OCI-M2 (cell line): Measurements from ENCODE around the gene CISTR.

Experiments used
- DNase-seq: peaks from one replicate; lab custom pipeline; 2025; ENCODE audit not compliant: unreplicated experiment; lab: John Stamatoyannopoulos, UW

CISTR gene

DNA sequence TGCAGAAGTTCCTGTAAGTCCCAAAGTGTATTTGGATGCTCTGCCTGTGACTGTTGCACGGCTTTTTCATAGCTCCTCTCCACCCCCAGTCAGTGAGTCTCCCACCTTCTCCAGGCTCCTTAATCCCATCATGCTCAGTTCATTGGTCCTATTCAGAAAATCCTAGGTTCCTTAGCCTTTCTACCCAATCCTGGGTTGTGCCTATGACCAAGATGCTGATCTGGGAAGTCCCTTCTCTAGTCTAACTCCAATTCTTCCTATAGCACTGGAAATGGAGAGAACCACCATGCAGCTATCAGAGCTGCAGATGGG, 7.7 kb downstream of the CISTR start:
- DNase-seq: no peak

DNA sequence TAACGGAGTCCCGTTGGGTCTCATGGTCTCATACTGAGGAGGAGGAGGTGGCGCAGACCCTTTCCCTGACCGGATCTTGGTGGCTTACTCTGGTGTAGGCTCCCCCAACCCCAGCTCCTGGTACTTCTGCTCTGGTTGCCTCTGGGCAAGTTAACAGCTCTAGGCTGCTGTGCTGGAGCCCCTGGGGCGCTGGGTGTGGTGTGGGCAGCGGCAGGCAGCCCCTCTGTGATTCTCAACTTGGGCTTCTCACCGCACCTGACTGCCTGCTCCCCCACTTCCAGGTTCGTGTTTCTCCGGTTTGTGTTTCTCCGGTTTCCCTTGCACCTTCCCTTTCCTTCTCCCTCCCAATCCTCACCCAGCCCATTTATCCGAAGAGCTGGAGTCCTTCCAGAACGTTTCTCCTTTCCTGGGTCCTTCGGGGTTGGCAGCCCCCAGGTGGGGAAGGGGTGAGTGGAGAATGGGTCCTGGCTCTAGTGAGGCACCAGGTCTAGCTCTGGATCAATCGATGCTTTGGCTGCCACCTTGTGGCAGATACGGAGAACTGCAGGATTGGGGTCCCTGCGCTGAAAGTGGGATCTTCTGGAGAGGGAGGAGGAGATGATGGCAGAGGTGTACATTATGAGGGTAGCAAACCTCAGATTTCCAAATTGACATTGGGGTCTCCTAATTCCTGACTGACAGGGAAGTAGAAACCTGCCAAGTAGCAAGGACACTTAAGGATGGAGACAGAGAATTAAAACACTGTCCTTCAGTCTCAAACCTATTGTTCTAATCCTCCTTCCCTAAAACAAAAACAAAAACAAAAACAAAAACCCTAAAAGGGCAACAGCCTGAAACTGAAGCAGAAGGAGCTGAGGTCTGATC, 8.3 kb downstream of the CISTR start:
- DNase-seq: peak; percentile 43

DNA sequence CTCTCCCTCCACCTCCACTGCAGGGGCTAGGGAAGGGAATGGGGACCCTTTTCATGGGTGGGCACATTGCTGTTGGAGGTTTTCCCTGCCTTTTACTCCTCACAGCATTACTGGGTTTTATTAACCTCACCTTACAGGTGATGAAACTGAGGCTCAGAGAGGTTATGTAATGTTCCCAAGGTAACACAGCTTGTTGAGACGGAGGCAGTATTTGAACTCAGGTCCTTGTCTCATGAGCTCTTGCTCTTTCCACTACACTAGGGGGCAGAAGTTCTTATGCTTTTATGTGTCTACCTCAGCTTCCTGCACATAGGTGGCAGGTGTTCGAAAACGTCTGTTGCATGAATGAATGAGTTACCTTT, 11.7 kb downstream of the CISTR start:
- DNase-seq: no peak

DNA sequence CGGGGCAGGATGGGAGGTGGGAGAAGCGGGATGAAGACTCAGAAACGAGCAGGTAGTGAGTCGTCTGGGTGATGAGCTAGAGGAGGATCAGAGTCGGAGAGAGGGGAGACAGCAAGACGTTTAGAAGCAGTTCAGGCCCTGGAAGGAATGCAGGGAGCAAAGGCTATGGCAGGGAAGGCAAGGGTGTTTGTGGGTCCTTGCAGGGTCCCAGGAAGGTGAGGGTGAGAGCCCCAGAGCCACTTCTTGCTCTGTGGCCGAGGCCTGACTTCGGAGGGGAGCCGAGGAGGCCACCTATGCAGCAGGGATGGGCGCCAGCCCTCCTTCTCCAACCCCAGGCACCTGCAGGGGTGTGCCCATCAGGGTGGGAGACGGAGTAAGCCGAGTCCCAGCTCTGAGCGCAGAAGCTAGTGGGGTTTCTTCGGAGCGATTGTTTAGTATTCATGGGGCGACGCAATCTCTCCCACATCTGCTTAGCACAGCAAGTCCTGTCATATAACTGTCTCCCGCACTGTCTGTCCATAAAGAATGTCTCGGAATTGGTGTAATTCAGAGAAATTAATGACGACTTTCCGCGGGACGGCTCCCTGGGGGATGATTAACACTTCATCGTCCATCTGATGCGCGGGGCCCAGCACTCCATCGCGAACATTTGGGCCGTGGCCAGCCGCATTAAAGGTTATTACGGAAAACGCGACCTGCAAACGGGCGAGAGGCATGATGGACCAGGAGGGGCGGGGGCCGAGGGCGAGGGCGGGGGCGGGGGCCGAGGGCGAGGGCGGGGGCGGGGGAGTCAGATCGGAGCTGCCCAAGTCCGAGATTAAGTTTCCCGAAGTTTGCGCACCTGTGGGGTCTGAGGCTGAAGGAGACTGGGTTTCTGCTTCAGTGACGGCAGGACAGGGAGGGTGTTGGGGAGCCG, 12.3 kb downstream of the CISTR start:
- no peak for DNase-seq

DNA sequence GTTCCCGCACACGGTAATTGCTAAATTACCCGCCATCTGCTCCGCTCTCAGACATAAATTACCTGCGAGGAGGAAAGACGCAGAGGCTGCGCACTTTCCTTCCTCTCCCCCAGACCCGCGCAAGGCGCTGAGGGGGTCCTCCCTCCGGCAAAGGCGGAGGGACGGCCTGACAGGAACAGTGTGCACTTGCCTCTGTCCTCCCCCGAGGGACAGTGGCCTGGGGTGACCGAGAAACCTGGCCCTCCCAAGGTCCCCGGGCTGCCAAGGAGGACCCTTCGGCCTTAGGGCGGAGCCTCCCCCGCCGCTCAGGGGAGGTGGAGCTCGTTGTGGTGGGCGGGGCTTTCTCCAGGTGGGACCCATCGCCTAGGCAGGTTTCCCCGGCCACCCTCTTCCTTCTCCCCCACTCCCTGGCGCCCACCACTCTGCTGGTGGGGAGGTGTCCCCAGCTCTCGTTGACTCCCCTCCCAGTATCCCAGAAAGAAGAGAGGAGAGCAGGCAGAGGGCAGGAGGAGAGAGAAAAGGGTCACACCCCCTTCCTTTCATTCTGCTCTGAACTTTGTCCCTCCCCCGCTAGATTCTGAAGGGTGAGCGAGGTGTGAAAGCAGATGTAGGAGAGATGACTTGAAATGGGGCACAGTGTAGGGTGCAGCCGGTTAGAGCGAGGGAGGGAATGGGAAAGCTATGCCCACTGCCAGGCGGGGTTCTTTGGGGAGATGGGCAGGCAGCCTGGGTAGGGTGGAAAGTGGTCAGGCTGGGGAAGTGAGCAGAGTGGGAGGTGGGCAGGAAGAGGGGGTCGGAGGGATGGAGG, 13.2 kb downstream of the CISTR start:
- no peak for DNase-seq

DNA sequence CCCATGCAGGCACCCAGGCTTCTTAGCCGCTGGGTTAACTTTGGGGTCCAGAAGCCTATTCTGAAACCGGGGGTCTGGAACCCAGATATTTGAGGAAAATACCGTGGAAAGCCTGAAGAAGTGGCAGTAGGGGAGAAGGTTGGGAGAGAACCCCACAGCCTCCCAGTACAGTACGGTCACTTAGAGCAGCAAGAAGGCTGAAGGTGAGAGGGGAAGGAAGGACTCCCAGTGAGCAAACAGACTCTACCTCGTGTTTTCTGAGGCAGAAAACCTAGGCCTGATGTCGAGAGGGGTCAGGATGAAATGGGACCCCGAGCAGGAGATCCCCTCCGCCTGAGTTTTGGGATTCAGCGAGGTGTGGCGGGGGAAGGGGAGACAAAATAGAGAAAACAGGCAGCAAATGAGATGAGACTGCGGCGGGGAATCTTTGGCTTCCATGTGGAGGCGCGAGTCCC, 13.8 kb downstream of the CISTR start:
- no peak for DNase-seq

DNA sequence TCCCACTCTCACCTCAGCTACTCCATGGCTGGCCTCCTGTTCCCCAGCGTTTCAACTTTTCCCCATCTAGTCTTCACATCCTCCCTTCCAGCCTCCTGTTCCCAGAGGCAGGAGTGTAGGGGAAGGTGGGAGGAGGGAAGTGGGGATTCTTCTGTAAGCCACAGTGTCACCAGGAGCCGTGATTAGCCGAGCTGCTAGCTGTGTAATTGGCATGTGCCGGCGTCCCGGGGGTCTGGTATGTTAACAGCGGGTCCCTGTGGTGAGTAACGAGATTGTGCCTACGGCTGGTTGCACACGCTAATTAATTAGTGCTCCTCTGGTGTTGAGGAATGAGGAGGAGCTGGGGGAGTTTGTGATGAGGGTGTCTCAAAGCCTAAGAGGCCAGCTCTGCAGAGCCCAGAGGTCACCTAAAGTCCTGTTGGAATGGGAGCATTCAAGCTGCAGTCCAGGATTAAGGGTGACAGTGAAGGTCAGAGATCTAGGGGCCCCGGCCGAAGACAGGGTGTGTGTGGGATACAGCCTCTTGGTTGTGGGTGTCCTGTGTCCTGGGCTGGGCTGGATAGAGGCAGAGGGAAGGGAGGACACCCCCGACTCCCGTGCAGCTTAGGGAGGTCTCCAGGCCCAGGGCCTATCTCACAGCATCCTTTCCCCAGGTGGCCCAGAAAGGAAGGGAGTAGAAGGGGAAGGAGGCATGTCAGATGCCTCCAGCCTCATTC, 14.5 kb downstream of the CISTR start:
- no peak for DNase-seq

DNA sequence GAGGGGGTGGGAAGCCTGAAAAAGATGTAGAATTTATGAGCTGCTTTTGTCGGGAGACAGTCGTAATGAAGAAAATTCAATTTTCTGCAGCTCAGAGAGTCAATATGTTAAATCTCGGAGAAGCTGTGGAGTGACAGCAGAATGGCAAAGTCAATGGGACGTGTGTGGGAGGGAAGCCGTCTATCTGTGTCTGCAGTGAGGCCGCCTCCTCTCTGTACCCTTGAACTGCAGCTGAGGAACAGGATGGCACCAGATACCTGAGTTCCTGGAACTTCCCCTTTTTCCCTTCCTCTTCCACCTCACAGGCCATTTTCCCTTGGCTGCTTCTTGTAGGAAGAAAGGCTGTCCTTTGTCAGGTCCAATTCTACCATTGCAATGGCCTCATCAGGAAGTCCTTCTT, 15.2 kb downstream of the CISTR start:
- DNase-seq: no peak

DNA sequence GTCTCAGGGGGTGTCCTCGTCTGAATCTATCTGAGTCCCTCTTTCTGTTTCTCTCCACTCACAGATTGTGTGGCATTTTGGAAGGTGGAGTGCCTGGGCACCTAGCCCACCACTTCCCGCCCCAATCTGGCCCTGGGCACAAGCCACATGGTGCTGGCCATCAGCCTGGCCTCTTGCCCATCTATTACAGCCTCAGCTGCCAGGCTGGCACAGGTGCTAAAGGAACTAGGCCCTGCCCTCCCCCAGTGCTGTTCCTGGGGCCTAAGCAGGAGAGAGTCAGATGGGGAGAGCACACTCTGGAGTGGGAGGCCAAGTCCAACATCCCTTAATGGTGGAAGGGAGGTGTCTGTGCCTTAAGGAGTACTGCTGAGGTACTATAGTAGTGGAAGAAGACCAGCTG, 16.2 kb downstream of the CISTR start:
- DNase-seq: no peak

DNA sequence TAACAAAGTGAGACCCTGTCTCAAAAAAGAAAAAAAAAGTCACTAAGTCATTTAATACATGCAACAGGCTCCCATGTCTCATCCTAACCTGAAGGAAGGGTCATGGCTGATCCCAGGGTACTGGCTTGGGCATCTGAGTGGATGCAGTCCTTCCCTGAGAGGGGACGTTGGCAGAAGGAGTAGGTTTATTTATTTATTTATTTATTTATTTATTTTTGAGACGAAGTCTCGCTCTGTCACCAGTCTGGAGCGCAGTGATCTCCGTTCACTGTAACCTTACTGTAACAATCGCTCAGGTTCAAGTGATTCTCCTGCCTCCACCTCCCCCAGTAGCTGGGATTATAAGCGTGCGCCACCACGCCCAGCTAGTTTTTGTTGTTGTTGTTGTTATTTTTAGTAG, 17.4 kb downstream of the CISTR start:
- no peak for DNase-seq

DNA sequence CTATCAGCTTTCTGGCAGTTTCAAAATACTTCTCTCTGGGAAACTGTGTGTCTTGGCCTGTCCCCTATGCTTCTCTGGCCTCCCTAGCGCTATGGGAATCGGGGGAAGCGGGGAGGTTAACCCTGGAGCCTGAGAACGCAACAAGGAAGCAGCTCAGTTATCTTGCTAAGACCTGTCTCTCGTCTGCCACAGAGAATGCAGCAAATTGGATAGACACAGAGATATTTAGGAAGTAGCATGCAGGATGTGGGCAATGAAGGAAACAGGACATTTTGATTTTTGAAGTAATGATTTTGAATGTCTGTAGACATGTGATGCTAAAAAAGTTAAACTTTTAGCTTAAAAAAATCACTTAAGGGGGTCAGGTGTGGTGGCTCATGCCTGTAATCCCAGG, 18.0 kb downstream of the CISTR start:
- DNase-seq: no peak

DNA sequence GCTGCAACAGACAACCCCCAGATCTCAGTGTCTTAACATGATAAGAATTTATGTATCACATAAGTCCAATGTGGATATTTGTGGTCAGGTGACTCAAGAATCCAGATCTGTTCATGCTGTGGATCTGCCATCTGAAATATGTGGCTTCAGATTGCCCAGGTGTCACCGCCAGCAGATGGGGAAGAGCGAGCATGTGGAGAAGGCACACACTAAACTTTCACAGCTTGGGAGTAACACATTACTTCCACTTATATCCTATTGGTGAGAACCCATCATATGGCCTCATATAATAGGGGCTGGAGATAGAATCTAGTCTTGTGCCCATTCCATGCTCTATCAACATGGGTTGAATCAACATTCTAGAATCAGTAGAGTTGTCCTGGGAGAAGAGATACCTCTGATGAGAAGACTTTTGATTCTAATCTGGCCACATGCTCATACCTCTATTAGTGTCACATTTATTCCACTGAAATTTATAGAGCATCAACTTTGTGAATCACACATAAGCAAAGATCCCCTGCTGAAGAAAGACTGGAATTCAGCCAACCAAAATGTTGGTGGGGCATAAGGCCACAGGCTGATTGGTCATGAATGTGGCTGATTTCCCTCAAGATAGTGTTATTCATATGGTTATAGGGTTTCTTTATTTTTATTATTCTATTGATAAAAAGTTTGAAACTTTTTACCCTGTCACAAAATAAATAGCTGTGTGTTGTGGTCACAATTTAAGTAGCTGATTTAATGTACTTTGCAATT, 18.6 kb downstream of the CISTR start:
- DNase-seq: no peak

DNA sequence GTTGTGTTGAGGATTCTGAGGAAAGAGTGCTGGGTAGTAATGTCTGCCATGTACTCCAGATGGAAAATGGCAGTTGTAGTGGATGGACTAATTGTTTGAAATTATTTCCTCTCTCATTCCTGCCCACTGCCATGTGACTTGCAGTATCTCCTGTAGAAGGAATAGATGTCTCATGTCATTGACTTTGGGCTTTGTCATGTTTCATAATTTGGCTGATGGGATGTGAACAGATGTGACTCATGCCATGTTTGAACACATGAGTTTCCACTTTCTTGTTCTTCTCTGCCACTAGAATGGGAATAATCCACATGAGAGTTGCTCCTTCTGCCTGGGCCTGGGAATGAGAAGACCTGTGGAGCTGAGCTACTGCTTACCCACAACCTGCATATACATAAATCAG, 22.1 kb downstream of the CISTR start:
- DNase-seq: no peak

DNA sequence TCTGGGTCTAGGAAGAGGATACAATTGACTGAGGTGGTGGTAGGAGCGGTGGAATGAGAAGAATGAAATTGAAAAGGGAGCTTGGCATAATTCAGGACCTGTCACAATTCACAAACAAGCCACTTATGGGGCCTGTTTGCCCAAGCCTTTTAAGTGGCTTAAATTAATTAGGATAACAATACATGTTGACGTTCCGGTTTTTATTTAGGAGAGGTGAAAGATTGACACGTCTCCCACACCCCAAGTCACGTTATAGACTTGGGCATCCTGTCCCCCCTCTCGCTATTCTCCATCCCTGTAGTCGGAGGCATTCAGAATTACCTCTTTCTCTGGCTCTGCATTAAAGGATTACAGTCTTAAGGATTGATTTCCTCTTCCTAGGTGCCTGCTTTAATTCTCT, 23.6 kb downstream of the CISTR start:
- no peak for DNase-seq

DNA sequence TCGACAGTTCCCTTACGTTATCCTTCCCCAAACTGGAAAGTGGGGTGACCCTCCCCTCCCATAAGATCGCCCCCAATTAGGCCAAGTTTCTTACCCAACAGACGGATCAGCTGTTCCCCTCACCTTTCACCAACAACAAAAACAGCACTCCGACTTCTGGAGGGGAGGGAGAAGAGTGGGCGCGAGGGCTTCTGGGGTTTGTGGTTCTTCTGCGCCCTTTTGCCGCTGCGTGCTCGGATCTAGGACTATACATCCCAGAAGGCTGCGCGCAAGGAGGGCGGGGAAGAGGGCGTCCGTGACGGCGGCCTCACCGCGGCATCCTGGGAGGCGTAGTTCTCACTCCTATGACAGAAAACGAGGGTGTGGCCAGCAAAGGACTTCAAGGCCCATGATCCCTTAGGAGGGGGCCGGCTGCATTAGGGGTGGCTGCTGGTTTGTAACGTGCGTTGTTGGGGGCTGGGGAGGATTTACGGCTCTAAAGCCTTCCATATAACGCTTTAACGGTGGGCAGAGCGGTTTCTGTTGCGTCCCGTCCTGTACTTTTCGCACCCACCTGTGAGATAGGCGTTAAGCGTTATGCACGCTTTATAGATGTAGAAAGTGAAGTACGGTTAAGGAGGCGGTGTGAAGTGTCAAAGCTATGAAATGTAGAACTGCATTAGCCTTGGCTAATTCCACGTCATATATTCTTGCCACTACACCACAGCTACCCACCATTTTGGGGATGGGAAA, 24.3 kb downstream of the CISTR start, which contains the start of gene CALCOCO1:
Gene CALCOCO1 (minus strand): TSS at position 143 of the 732 bp plus-strand sequence. CDS start 2,210 bp downstream, outside the sequence.
- peak; percentile 71 for DNase-seq

DNA sequence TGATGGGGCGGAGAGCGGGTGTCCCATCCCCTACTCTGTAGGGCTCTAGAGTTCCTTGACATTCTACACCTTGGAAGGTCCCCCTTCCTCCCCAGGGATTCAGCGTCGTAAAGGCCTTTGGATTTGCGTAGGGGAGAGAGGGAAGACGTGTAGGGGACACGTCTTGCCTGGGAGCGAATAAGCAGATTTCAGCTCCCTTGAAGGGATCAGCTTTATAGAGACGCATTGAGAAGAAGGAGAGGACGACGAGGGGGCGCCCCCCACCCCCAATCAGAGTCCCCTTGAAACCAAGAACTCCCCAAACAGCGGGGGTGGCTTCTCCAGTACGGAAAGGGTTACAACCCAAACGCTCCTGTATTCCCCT, 24.9 kb downstream of the CISTR start:
- DNase-seq: no peak

DNA sequence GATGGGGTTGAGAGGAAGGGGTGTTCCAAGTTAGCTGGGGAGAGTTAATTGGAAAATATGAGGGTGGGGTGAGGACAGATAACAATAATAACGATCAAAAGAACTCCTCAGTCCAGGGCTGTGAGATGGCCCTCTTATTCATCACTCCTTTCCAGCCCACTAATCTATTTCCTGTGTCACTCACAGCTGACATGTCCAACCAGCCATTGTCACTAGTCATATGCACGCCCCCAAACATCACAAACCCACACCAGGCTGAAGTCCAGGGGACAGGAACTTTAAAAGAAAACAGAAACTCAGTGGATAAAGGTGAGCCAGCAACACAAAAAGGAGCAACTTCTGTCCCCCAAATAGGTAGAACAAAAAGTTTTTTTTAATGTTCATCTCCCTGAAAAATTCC, 25.4 kb downstream of the CISTR start:
- DNase-seq: no peak

DNA sequence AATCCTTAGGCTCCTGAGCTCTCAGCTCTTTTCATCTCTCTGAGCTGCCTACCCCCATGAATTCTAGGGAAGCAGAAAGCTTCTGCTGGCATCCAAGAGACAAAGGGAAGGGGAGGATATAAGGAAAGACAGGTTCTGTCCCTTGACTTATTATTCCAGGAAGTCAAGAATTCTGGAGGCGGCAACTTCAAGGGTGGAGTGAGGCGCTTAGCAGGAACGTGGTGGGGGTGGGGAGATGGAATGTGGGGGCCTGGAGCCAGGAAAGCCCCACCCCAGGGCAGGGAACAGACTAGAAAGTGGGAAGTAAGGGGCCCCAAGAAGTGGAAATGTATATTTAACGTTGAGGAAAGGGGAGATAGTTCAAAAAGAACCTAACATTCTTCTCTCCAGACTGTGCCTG, 26.0 kb downstream of the CISTR start:
- DNase-seq: no peak

DNA sequence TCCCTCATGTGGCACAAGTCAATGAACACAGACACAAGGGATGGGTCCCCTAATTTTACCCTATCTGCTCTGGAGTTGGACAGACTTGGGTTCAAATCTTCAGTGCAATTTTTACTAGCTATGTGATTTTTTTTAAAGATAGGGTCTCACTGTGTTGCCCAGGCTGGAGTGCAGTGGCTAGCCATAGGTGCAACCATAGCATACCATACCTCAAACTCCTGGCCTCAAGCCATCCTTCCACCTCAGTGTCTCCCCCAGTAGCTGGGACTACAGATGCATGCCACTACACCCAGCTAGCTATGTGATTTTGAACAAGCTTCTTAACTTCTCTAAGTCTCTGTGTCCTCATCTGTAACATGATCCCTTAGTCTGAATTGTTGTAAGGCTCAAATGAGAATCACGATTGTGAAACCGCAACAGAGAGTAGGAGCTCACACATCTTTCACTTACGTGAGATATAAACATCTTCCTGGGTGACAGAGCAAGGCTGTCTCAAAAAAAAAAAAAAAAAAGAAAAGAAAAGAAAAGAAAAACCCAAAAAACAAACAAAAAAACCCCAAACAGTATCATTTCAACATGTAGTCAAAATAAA, 29.2 kb downstream of the CISTR start:
- no peak for DNase-seq
